ENCODE data around the gene HMG20A. TPM values are rescaled to one million over a fixed set of nuclear protein-coding genes. Genes with fewer than 3 reads are reported as not detected.

The HMG20A gene
- 19.3 and 29.6 TPM in 2 replicates for total RNA-seq

DNA sequence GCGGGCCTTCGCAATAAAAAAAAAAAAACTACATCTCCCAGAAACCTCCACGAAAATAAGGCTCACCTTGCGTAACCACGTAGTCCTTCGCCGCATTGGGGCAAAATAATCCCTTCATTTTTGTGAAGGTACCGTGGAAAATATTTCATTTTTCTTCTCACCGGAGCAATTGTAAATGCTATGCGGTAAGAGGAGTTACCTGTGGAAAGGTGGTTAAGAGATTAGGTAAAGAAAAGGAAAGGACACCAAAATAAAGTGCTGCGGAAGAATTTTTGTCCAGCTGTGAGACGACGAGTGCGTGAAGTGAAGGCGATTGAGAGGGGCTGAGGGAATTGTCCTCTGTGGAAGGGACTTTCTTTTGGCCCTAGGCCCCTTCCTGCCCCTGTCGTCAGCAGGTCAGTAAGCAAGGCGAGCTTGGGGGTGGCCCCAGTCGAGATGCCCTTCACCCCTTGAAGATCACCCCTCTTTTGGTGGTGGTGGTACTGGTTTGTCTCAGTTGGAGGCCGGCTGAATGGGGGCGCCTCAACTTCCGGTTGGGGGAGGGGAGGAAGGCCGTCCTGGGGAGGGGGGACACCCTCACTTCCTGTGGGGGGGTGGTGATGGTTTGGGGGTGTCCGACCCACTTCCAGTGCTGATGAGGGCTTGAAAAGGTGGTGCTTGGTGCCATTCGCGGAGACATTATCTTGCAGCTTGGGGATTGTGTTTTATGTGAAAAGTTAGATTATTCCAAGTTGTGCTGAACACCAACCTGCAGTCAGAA lies at the start of gene HMG20A:
HMG20A (plus strand) TSS at position 279 of the 760 bp plus-strand sequence. CDS start 37,520 bp downstream, outside the sequence.

GRCh38 chr15:77419836-77420609 lies 665 bp upstream of the HMG20A start, which contains the start of gene PEAK1:
Gene PEAK1, minus strand, starts transcription at chr15:77420104. Its CDS starts 238,178 bp downstream, at chr15:77181926.

Other genes with a start within 250 kb of the HMG20A start
- 43.5 and 58.8 TPM in 2 replicates for gene PEAK1, start 784 bp upstream of the HMG20A start, total RNA-seq
- gene LINGO1, start 212.0 kb downstream of the HMG20A start, total RNA-seq = 0.15 and 1.4 TPM in 2 replicates